DOHH2 (cell line): Measurements from ENCODE around the gene CDKN1B.

Experiments used
- H3F3A ChIP-seq: fragments of 200-600 bp; sonication (generic), shearing (Covaris generic); 2 replicates; pipeline ENCODE4 v1.6.0; 2016; ENCODE audit warnings: antibody characterized with exemption, mild to moderate bottlenecking; ENCODE audit not compliant: control insufficient read depth, insufficient read depth
- H3K27ac ChIP-seq: fragments of 200-600 bp; sonication (generic); 2 replicates; pipeline ENCODE4 v1.5.1; 2014; ENCODE audit warnings: low read depth, mild to moderate bottlenecking, low read length, moderate library complexity
- H3K27me3 ChIP-seq: fragments of 200-600 bp; sonication (generic); 2 replicates; pipeline ENCODE4 v1.6.1; 2014; ENCODE audit warnings: mild to moderate bottlenecking, low read length, mixed read lengths; ENCODE audit not compliant: control insufficient read depth
- H3K36me3 ChIP-seq: fragments of 200-600 bp; sonication (generic); 2 replicates; pipeline ENCODE4 v1.6.1; 2014; ENCODE audit warnings: mild to moderate bottlenecking, low read length, moderate library complexity, mixed read lengths; ENCODE audit not compliant: control insufficient read depth
- H3K4me1 ChIP-seq: fragments of 200-600 bp; sonication (generic); 2 replicates; pipeline ENCODE4 v1.6.1; 2014; ENCODE audit warnings: mild to moderate bottlenecking, low read length, mixed read lengths; ENCODE audit not compliant: control insufficient read depth
- H3K4me2 ChIP-seq: fragments of 200-600 bp; sonication (generic); 2 replicates; pipeline ENCODE4 v1.6.0; 2014; ENCODE audit warnings: mild to moderate bottlenecking, low read length, moderate library complexity
- H3K4me3 ChIP-seq: fragments of 200-600 bp; sonication (generic); 2 replicates; pipeline ENCODE4 v1.5.1; 2014; ENCODE audit warnings: mild to moderate bottlenecking, low read length, mixed read lengths
- H3K79me2 ChIP-seq: fragments of 200-600 bp; sonication (generic); 2 replicates; pipeline ENCODE4 v1.6.1; 2014; ENCODE audit warnings: mild to moderate bottlenecking, low read length, mixed read lengths; ENCODE audit not compliant: control insufficient read depth
- H3K9me2 ChIP-seq: fragments of 200-600 bp; sonication (generic); replicated peaks from 2 replicates; pipeline ENCODE4 v1.6.1; 2014; ENCODE audit warnings: mild to moderate bottlenecking, low read length, mixed read lengths; ENCODE audit not compliant: control insufficient read depth
- H3K9me3 ChIP-seq: fragments of 200-600 bp; sonication (generic); 2 replicates; pipeline ENCODE4 v1.6.1; 2014; ENCODE audit warnings: antibody characterized with exemption, low read length, mixed read lengths; ENCODE audit not compliant: control insufficient read depth, insufficient read depth
- H4K20me1 ChIP-seq: fragments of 200-600 bp; sonication (generic); 2 replicates; pipeline ENCODE4 v1.6.0; 2014; ENCODE audit warnings: low read depth, mild to moderate bottlenecking, antibody characterized with exemption, low read length, moderate library complexity; ENCODE audit not compliant: control insufficient read depth, insufficient read depth
- EZH2phosphoT487 ChIP-seq: fragments of 200-600 bp; sonication (generic); IDR thresholded peaks from 2 replicates; pipeline ENCODE4 v1.6.1; 2017; ENCODE audit warnings: borderline replicate concordance, mild to moderate bottlenecking, antibody characterized with exemption, low read length, moderate library complexity, mixed read lengths
- TF ChIP-seq, protein P1 (sequence below): fragments of 200-600 bp; sonication (generic); IDR thresholded peaks from one replicate; pipeline ENCODE4 v1.5.1; 2014; ENCODE audit warnings: antibody characterized with exemption, mild to moderate bottlenecking, low read depth, low read length; ENCODE audit not compliant: poor library complexity, severe bottlenecking

CDKN1B gene

DNA sequence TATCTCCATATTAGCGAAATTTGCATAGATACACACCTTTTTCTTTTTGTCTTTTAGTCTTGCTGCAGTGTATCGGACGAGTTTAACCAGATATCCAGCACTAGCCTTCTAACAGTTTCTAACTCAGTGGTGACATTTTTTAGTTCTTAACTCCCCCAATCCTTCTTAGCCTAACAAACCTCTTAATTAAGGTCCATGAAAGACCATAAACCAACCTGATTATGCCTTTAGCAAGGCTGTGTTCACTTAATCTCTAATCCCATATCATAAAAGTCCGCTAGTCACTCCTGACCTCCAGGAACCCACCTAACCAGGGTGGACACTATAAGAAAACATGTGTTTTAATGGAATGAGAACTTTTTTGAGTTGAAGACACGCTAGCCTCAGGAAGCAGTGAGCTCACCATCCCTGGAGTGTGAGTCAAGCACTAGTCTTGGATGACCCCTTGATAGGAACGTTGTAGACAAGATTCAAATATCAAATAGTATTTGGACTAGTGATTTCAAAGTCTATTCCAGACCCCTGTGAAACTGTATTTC lies 9.5 kb downstream of the CDKN1B start:
- H3K4me2 ChIP-seq = peak overlapping the region; percentile 96
- H3K9me3 ChIP-seq = no peaks in the 10 kb centered on the region
- no peaks in the 10 kb centered on the region for H4K20me1 ChIP-seq
- H3F3A ChIP-seq = peaks cover 24% of the 10 kb centered on the region
- H3K4me1 ChIP-seq = peaks cover 44% of the 10 kb centered on the region
- peak overlapping the region; percentile 96 for H3K4me3 ChIP-seq
- peak overlapping the region; percentile 97 for H3K27ac ChIP-seq
- H3K27me3 ChIP-seq = no peaks in the 10 kb centered on the region
- H3K9me2 ChIP-seq = no peaks in the 10 kb centered on the region
- TF ChIP-seq EZH2phosphoT487 = no peak
- TF ChIP-seq, protein P1, sequence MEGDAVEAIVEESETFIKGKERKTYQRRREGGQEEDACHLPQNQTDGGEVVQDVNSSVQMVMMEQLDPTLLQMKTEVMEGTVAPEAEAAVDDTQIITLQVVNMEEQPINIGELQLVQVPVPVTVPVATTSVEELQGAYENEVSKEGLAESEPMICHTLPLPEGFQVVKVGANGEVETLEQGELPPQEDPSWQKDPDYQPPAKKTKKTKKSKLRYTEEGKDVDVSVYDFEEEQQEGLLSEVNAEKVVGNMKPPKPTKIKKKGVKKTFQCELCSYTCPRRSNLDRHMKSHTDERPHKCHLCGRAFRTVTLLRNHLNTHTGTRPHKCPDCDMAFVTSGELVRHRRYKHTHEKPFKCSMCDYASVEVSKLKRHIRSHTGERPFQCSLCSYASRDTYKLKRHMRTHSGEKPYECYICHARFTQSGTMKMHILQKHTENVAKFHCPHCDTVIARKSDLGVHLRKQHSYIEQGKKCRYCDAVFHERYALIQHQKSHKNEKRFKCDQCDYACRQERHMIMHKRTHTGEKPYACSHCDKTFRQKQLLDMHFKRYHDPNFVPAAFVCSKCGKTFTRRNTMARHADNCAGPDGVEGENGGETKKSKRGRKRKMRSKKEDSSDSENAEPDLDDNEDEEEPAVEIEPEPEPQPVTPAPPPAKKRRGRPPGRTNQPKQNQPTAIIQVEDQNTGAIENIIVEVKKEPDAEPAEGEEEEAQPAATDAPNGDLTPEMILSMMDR = no peak
- H3K79me2 ChIP-seq = peaks cover 80% of the 10 kb centered on the region
- peaks cover 62% of the 10 kb centered on the region for H3K36me3 ChIP-seq

DNA sequence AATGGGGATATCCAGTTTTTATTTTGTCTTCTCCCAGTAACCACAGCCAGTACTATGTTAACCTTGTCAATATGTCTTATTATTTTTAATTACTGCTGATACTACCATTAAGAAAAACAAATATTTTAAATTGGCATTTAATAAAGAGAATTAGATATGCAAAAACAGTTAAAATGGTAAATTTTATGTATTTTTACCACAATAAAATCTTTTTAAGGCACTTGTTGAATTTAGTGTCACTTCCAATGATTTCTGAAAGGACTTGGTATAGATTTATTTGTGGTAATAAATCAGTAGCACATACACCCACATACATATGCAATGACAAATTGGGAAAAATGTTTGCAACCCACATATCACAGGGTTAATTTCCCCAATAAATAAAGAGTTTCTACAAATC lies 14.0 kb downstream of the CDKN1B start:
- Histone ChIP-seq H3K36me3 (peaks cover 62% of the 10 kb centered on the region), H4K20me1 (0 out of 2 replicates have a peak, but pooled peaks cover 3% of the 10 kb centered on the region), H3K27me3 (no peaks in the 10 kb centered on the region), H3K27ac (no peak overlapping the region), H3K4me2 (no peak overlapping the region), H3K9me3 (no peaks in the 10 kb centered on the region), H3K4me3 (no peak overlapping the region), H3K9me2 (no peaks in the 10 kb centered on the region), H3F3A (peaks cover 23% of the 10 kb centered on the region), H3K79me2 (peaks cover 82% of the 10 kb centered on the region), H3K4me1 (peaks cover 44% of the 10 kb centered on the region)
- TF ChIP-seq EZH2phosphoT487 = no peak
- TF ChIP-seq, protein P1 = no peak

DNA sequence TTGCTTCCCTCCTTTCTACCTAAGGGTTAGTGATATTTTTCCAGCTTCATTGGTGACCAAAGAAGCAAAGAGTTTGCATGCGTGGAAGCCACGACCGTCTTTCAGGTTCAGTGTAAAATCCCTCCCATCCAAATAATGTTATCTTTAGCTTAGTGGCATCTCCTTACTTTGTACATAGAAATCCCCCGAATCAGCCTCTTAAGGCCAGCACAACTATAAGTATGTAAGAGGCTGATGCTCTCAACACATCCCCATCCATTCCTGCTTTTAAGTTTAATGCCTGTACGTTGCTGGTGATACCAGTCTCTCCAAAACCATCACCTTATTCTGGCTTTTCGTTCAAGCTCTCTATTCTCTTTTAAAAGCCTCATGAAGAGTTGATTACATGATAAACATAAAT lies 14.6 kb downstream of the CDKN1B start:
- Histone ChIP-seq H3K9me2 (no peaks in the 10 kb centered on the region), H3K79me2 (peaks cover 79% of the 10 kb centered on the region), H3F3A (peaks cover 26% of the 10 kb centered on the region), H3K4me2 (no peak overlapping the region), H3K9me3 (no peaks in the 10 kb centered on the region), H3K27ac (no peak overlapping the region), H3K4me1 (peaks cover 47% of the 10 kb centered on the region), H3K36me3 (peaks cover 56% of the 10 kb centered on the region), H4K20me1 (0 out of 2 replicates have a peak, but pooled peaks cover 3% of the 10 kb centered on the region), H3K4me3 (no peak overlapping the region), H3K27me3 (no peaks in the 10 kb centered on the region)
- TF ChIP-seq EZH2phosphoT487 = no peak
- TF ChIP-seq, protein P1 = no peak
